RWPE2 (cell line): ENCODE measurements around the gene AGBL4.

Experiments used
- ATAC-seq: fragments of 200-7000 bp; cut with Tn5 transposase; 3 replicates; pipeline ENCODE4 v1.9.1; 2021; ENCODE audit warnings: low read depth
- DNase-seq: peaks from one replicate; pipeline ENCODE4 v3.0.0-alpha.2; 2020; ENCODE audit warnings: low spot score
- H3K27ac ChIP-seq: fragments of 450-650 bp; 2 replicates; pipeline ENCODE4 v1.5.1; 2017; ENCODE audit warnings: mild to moderate bottlenecking; ENCODE audit not compliant: poor library complexity, severe bottlenecking
- H3K27me3 ChIP-seq: fragments of 250-450 bp; sonication (Bioruptor Pico); 2 replicates; pipeline ENCODE4 v1.5.1; 2021; ENCODE audit warnings: mild to moderate bottlenecking, moderate library complexity; ENCODE audit not compliant: insufficient read depth, poor library complexity, severe bottlenecking
- H3K36me3 ChIP-seq: fragments of 250-450 bp; sonication (Bioruptor Pico); 2 replicates; pipeline ENCODE4 v1.5.1; 2020; ENCODE audit warnings: low read depth, mild to moderate bottlenecking, moderate library complexity
- H3K4me1 ChIP-seq: fragments of 250-450 bp; sonication (Bioruptor Pico); 2 replicates; pipeline ENCODE4 v1.5.1; 2021; ENCODE audit warnings: mild to moderate bottlenecking, moderate library complexity; ENCODE audit not compliant: insufficient read depth, poor library complexity, severe bottlenecking
- H3K4me3 ChIP-seq: fragments of 250-450 bp; sonication (Bioruptor Pico); 2 replicates; pipeline ENCODE4 v1.5.1; 2021; ENCODE audit warnings: mild to moderate bottlenecking, moderate library complexity; ENCODE audit not compliant: severe bottlenecking
- H3K9me3 ChIP-seq: fragments of 250-450 bp; sonication (Bioruptor Pico); 2 replicates; pipeline ENCODE4 v1.5.1; 2021; ENCODE audit warnings: mild to moderate bottlenecking, moderate library complexity; ENCODE audit not compliant: severe bottlenecking
- TF ChIP-seq, protein P1 (sequence below): fragments of 450-650 bp; IDR thresholded peaks from one replicate; pipeline ENCODE4 v1.5.1; 2017; ENCODE audit warnings: mild to moderate bottlenecking, moderate library complexity; ENCODE audit not compliant: poor library complexity, severe bottlenecking

AGBL4 gene

DNA sequence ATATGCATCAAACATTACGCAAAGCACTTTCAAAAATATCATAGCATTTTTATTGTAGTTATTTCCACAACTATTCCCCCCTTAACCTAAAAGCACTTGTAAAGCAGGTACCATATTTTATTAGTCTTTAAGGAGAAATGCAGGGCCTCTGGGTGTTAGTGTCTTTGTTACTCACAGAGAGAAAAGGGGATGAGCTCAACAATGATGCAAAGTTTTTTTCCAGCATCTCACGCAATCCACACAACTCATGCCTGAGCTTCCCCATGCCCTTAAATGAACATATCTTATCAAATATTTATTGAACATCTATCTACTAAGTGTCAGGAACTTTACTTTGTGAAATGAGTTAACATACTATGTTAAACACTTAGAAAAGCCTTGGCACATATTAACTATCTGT is 1297.6 kb downstream of the AGBL4 start:
- TF ChIP-seq, protein P1, sequence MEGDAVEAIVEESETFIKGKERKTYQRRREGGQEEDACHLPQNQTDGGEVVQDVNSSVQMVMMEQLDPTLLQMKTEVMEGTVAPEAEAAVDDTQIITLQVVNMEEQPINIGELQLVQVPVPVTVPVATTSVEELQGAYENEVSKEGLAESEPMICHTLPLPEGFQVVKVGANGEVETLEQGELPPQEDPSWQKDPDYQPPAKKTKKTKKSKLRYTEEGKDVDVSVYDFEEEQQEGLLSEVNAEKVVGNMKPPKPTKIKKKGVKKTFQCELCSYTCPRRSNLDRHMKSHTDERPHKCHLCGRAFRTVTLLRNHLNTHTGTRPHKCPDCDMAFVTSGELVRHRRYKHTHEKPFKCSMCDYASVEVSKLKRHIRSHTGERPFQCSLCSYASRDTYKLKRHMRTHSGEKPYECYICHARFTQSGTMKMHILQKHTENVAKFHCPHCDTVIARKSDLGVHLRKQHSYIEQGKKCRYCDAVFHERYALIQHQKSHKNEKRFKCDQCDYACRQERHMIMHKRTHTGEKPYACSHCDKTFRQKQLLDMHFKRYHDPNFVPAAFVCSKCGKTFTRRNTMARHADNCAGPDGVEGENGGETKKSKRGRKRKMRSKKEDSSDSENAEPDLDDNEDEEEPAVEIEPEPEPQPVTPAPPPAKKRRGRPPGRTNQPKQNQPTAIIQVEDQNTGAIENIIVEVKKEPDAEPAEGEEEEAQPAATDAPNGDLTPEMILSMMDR: no peak
- Histone ChIP-seq H3K36me3 (no peaks in the 10 kb centered on the region), H3K4me1 (no peaks in the 10 kb centered on the region), H3K27ac (no peak overlapping the region), H3K27me3 (no peaks in the 10 kb centered on the region), H3K4me3 (no peak overlapping the region), H3K9me3 (no peaks in the 10 kb centered on the region)
- no peak for DNase-seq
- ATAC-seq: no peak

DNA sequence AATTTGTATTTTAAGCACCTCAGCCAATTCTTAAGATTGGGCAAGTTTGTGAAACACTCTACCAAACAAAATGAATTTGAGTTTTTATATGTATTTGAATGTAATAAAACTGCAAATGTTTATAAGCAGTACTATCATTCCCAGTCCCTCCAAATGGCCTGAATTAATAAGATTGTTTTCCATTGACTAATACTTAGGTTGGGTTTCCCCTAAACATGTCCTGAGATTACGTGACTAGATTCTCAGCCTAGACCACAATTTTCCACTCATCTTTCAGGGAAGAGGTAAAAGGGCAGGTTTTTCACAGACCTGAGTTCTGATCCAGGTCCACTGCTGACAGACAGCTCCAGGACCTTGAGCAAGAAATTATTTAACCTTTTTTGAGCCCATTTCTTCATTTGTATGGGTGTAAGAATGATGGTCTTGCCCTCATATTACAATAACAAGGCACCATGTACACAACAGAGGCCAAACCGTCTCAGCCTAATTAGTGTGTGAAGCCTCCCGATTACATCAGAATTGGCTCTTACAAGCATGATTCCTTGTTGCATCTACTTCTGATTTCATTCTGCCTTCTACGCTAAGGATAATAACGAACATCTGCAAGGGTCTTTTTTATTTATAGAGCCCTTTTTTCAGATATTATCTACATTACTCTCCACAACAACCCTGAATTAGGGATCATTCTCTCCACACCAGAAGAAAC is 1298.3 kb downstream of the AGBL4 start:
- no peak overlapping the region for H3K4me3 ChIP-seq
- H3K36me3 ChIP-seq: no peaks in the 10 kb centered on the region
- H3K27ac ChIP-seq: no peak overlapping the region
- no peaks in the 10 kb centered on the region for H3K4me1 ChIP-seq
- ATAC-seq: no peak
- TF ChIP-seq, protein P1: no peak
- DNase-seq: no peak
- H3K27me3 ChIP-seq: no peaks in the 10 kb centered on the region
- no peaks in the 10 kb centered on the region for H3K9me3 ChIP-seq

DNA sequence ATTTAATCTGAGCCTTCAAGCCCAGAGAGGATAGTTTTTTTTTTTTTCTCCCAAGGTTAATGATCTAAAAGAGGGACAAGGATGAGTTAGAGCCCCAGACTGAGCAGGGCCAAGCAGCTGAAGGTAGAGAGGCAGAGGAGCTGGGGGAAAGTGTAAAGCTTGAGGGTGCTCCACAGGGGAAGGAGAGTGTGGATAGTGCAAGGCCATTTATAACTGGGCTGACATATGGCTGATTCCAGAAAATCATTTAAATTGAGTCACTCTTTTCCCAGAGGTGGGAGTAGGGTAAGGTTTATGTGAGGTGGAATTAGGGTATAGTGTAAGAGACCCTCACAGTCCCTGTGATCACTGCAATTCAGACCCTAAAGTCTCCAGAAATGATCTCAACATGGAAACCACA is 1302.8 kb downstream of the AGBL4 start:
- H3K9me3 ChIP-seq: no peaks in the 10 kb centered on the region
- no peak overlapping the region for H3K4me3 ChIP-seq
- no peaks in the 10 kb centered on the region for H3K4me1 ChIP-seq
- ATAC-seq (no peak), DNase-seq (no peak)
- TF ChIP-seq, protein P1: no peak
- H3K36me3 ChIP-seq: no peaks in the 10 kb centered on the region
- H3K27ac ChIP-seq: no peak overlapping the region
- no peaks in the 10 kb centered on the region for H3K27me3 ChIP-seq

DNA sequence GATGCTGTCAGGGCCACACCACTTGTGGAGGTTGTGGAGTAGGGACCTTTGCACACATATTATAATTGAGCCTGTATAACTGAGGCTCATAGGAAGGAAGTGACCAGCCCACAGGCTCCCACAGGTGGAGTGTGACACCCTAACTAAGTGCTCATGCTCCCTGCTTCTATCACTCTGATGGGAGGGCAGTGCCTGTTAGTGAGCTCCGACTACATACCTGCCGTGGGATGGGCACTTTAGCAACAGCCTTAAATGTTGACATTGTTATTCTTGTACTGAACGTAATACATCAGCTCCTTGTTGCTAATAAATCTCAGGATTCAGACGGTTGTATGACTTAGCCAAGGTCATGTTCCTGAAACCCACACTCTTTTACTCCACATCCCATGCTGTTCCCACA is 1305.0 kb downstream of the AGBL4 start:
- DNase-seq (no peak), ATAC-seq (no peak)
- TF ChIP-seq, protein P1: no peak
- no peak overlapping the region for H3K27ac ChIP-seq
- no peaks in the 10 kb centered on the region for H3K36me3 ChIP-seq
- no peaks in the 10 kb centered on the region for H3K9me3 ChIP-seq
- H3K4me1 ChIP-seq: no peaks in the 10 kb centered on the region
- no peaks in the 10 kb centered on the region for H3K27me3 ChIP-seq
- H3K4me3 ChIP-seq: no peak overlapping the region

DNA sequence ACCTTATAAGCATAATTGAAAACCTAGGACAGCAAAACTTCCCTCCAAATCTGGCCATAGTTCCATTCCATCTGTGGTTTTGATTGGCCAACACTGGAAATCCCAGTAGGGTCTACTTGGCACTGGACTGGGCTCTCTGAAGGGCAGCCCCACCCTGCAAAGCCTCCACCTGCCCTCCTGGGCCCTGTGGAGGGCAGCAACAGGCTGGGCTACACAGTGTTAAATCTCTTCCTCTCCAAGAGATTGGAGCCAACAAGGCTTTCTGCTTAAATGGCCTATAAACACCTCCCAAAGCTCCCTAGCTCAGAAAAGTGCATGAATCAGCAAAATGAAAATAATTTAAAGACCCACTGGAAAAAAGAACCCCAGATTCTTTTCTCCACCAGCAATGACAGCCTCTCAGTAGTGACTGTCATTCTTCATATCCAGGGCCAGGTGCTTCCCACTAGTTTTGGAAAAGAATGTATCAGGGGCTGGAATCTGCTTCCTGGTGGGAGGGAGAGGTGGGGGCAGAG is 1305.6 kb downstream of the AGBL4 start:
- Histone ChIP-seq H3K9me3 (no peaks in the 10 kb centered on the region), H3K27ac (no peak overlapping the region), H3K27me3 (no peaks in the 10 kb centered on the region), H3K4me1 (no peaks in the 10 kb centered on the region), H3K36me3 (no peaks in the 10 kb centered on the region), H3K4me3 (no peak overlapping the region)
- ATAC-seq: no peak
- DNase-seq: no peak
- TF ChIP-seq, protein P1: no peak
